ENCODE measurements around the gene CMTM5.

CMTM5 gene

GRCh38 chr14:23353433-23353780 is 23.4 kb upstream of the CMTM5 start:
- TF ChIP-seq CTCF (conservative IDR thresholded peaks at IDR 0.05; ENCODE audit: low read length) = no peak
- H3K4me3 ChIP-seq (ENCODE audit: low read length) = no peak overlapping the region

GRCh38 chr14:23354990-23355389 is 21.9 kb upstream of the CMTM5 start:
- H3K4me3 ChIP-seq (ENCODE audit: low read length) = no peak overlapping the region
- no peak for DNase-seq (ENCODE audit: low read depth)
- TF ChIP-seq CTCF (conservative IDR thresholded peaks at IDR 0.05; ENCODE audit: low read length) = no peak

More at GRCh38 chr14:23353433-23353780, 23.4 kb upstream of the CMTM5 start:
- no peak for DNase-seq (ENCODE audit: low read depth)

GRCh38 chr14:23355871-23356435 is 20.9 kb upstream of the CMTM5 start:
- no peak overlapping the region for H3K4me3 ChIP-seq (ENCODE audit: low read length)
- DNase-seq (ENCODE audit: low read depth) = no peak
- TF ChIP-seq CTCF (conservative IDR thresholded peaks at IDR 0.05; ENCODE audit: low read length) = no peak

GRCh38 chr14:23356662-23357061 is 20.2 kb upstream of the CMTM5 start:
- no peak overlapping the region for H3K4me3 ChIP-seq (ENCODE audit: low read length)
- DNase-seq (ENCODE audit: low read depth) = no peak
- no peak for TF ChIP-seq CTCF (conservative IDR thresholded peaks at IDR 0.05; ENCODE audit: low read length)

- no peak for DNase-seq (ENCODE audit: low read depth)
- TF ChIP-seq CTCF (conservative IDR thresholded peaks at IDR 0.05; ENCODE audit: low read length) = no peak
- H3K4me3 ChIP-seq (ENCODE audit: low read length) = no peak overlapping the region
These were observed 19.6 kb upstream of the CMTM5 start for GRCh38 chr14:23357261-23357660.

- DNase-seq (ENCODE audit: low read depth) = no peak
- no peak for TF ChIP-seq CTCF (conservative IDR thresholded peaks at IDR 0.05; ENCODE audit: low read length)
- H3K4me3 ChIP-seq (ENCODE audit: low read length) = no peak overlapping the region
These were observed 18.8 kb upstream of the CMTM5 start for GRCh38 chr14:23358042-23358441.

GRCh38 chr14:23358553-23359166 is 18.2 kb upstream of the CMTM5 start:
- no peak overlapping the region for H3K4me3 ChIP-seq (ENCODE audit: low read length)
- TF ChIP-seq CTCF (conservative IDR thresholded peaks at IDR 0.05; ENCODE audit: low read length) = no peak
- DNase-seq (ENCODE audit: low read depth) = no peak

Measured in AG10803 (cell line).